ENCODE measurements around the gene THAP8. TPM values are rescaled to one million over a fixed set of nuclear protein-coding genes. Genes with fewer than 3 reads are reported as not detected.

Gene THAP8
- polyA plus RNA-seq, 1 donor (not counting 4 experiments of a cell fraction or from before 2014, with no cell fraction given), result 1.8 TPM

DNA sequence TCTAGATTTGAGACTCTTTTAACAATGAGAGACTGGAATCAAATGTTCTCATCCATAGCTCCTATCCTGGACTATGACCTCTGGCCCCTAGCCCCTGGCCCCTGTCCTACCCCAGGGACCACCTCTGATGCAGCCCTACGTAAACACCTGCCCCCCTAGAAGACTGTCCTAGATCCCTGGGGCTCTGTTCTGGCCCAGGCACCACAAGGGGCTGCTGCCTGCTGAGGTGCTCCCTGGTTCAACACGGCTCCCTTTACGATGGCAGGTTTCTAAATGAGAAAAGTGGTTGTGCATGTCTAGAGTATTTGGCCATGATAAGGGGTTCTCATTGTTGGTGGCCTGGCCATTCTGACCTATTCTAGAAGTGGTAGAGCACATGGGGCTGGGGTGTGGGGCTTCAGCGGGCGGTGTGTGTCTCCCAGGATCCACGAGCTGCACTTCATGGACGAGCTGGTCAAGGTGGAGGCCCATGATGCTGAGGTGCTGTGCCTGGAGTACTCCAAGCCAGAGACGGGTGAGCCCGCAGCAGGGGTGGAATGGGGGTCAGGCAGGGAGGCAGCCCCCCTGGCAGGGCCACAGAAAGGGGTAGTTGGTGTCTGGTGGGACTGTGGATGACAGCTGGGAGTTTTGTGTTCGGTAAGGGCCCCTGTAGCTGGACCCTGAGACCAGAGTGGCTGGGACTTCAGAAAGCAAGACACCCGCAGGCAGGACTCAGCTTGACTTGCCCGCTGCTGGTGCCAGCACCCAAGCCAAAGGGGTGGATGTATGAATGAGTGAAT is 30.3 kb upstream of the THAP8 start:
- Histone ChIP-seq H3K4me3 (ENCODE audit: control insufficient read depth in 2 of 3, extremely low read depth in 1 of 3, insufficient read depth in 2 of 3, low read depth in 1 of 3, low read length in 3 of 3) (no peak overlapping the region), H3K27ac (ENCODE audit: control insufficient read depth, insufficient read depth, low read length) (no peak overlapping the region), H3K27me3 (ENCODE audit: control insufficient read depth, extremely low read depth, insufficient read depth, low read length) (no peaks in the 10 kb centered on the region), H2AFZ (ENCODE audit: control insufficient read depth, low read length) (no peak overlapping the region), H3K4me1 (ENCODE audit: control insufficient read depth, extremely low read depth, insufficient read depth, low read length) (no peaks in the 10 kb centered on the region), H3K79me2 (ENCODE audit: control insufficient read depth, insufficient read depth, low read length) (no peaks in the 10 kb centered on the region), H3K9ac (ENCODE audit: control insufficient read depth, extremely low read depth, insufficient read depth, low read length) (no peak overlapping the region), H3K9me1 (ENCODE audit: control insufficient read depth, extremely low read depth, insufficient read depth, low read length) (no peaks in the 10 kb centered on the region), H3K9me3 (ENCODE audit: control insufficient read depth, low read depth, low read length) (no peaks in the 10 kb centered on the region), H3K36me3 (ENCODE audit: control insufficient read depth in 2 of 2, extremely low read depth in 1 of 2, insufficient read depth in 2 of 2, low read length in 2 of 2) (peaks cover 8 to 28% of the 10 kb centered on the region in 2 experiments), H4K20me1 (ENCODE audit: control insufficient read depth, extremely low read depth, insufficient read depth, low read length) (no peaks in the 10 kb centered on the region), H3K4me2 (ENCODE audit: control insufficient read depth, extremely low read depth, insufficient read depth, low read depth, low read length) (no peak overlapping the region)
- TF ChIP-seq, protein P1, sequence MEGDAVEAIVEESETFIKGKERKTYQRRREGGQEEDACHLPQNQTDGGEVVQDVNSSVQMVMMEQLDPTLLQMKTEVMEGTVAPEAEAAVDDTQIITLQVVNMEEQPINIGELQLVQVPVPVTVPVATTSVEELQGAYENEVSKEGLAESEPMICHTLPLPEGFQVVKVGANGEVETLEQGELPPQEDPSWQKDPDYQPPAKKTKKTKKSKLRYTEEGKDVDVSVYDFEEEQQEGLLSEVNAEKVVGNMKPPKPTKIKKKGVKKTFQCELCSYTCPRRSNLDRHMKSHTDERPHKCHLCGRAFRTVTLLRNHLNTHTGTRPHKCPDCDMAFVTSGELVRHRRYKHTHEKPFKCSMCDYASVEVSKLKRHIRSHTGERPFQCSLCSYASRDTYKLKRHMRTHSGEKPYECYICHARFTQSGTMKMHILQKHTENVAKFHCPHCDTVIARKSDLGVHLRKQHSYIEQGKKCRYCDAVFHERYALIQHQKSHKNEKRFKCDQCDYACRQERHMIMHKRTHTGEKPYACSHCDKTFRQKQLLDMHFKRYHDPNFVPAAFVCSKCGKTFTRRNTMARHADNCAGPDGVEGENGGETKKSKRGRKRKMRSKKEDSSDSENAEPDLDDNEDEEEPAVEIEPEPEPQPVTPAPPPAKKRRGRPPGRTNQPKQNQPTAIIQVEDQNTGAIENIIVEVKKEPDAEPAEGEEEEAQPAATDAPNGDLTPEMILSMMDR (optimal IDR thresholded peaks at IDR 0.05 in 1 of 3, IDR thresholded peaks at IDR 0.05 in 1 of 3, conservative IDR thresholded peaks at IDR 0.05 in 1 of 3; ENCODE audit: extremely low read depth in 1 of 3, insufficient read depth in 2 of 3, low read length in 3 of 3), result no peak
- no peak for TF ChIP-seq EZH2 (IDR thresholded peaks at IDR 0.05; ENCODE audit: low read length)
- dilution Hi-C loops (cut with MboI; ENCODE audit: extremely low pct_ligation_motif_present, low sequenced_read_pairs), result no loop called here
- DNase-seq (ENCODE audit: low read depth, low spot score) (no peak), FAIRE-seq (no peak)

DNA sequence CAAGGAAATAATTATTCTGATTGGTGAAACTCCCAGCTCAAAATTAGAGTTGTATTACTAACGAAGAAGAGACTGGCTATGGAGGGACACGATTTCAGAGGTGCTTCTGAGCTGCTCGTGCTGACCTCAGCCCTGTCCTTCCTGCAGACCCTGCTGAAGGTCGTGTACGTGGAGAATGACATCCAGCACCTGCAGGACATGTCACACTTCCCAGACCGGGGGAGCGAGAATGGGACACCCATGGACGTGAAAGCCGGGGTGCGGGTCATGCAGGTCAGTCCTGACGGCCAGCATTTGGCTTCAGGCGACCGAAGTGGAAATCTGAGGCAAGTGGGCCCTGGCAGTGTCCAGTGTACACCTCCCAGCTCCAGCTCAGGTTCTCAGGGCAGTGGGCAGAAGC is 28.8 kb upstream of the THAP8 start:
- H3K36me3 ChIP-seq (ENCODE audit: control insufficient read depth in 2 of 2, extremely low read depth in 1 of 2, insufficient read depth in 2 of 2, low read length in 2 of 2), result peaks cover 6 to 28% of the 10 kb centered on the region in 2 experiments
- dilution Hi-C loops (cut with MboI; ENCODE audit: extremely low pct_ligation_motif_present, low sequenced_read_pairs), result no loop called here

More for the DNA sequence above, 28.8 kb upstream of the THAP8 start:
- DNase-seq (ENCODE audit: low read depth, low spot score) (no peak), FAIRE-seq (no peak)
- Histone ChIP-seq H3K4me1 (ENCODE audit: control insufficient read depth, extremely low read depth, insufficient read depth, low read length) (no peaks in the 10 kb centered on the region), H3K79me2 (ENCODE audit: control insufficient read depth, insufficient read depth, low read length) (no peaks in the 10 kb centered on the region), H3K27ac (ENCODE audit: control insufficient read depth, insufficient read depth, low read length) (no peak overlapping the region), H3K4me2 (ENCODE audit: control insufficient read depth, extremely low read depth, insufficient read depth, low read depth, low read length) (no peak overlapping the region), H3K27me3 (ENCODE audit: control insufficient read depth, extremely low read depth, insufficient read depth, low read length) (no peaks in the 10 kb centered on the region), H3K9ac (ENCODE audit: control insufficient read depth, extremely low read depth, insufficient read depth, low read length) (no peak overlapping the region), H3K4me3 (ENCODE audit: control insufficient read depth in 2 of 3, extremely low read depth in 1 of 3, insufficient read depth in 2 of 3, low read depth in 1 of 3, low read length in 3 of 3) (no peak overlapping the region), H3K9me1 (ENCODE audit: control insufficient read depth, extremely low read depth, insufficient read depth, low read length) (no peaks in the 10 kb centered on the region), H2AFZ (ENCODE audit: control insufficient read depth, low read length) (no peak overlapping the region), H4K20me1 (ENCODE audit: control insufficient read depth, extremely low read depth, insufficient read depth, low read length) (no peaks in the 10 kb centered on the region), H3K9me3 (ENCODE audit: control insufficient read depth, low read depth, low read length) (no peaks in the 10 kb centered on the region)
- TF ChIP-seq, protein P1 (optimal IDR thresholded peaks at IDR 0.05 in 1 of 3, IDR thresholded peaks at IDR 0.05 in 1 of 3, conservative IDR thresholded peaks at IDR 0.05 in 1 of 3; ENCODE audit: extremely low read depth in 1 of 3, insufficient read depth in 2 of 3, low read length in 3 of 3), result no peak
- TF ChIP-seq EZH2 (IDR thresholded peaks at IDR 0.05; ENCODE audit: low read length), result no peak

Data from keratinocyte (primary cell).